A673 (cell line): ENCODE measurements around the gene AGAP1. TPM values are rescaled to one million over a fixed set of nuclear protein-coding genes. Genes with fewer than 3 reads are reported as not detected.

ENCODE experiments used
- BruUV-seq: library from RNA; stranded (reverse); fragments of 400-500 nt; replicated peaks from 2 replicates; lab custom pipeline; 2021; lab: Mats Ljungman, UMichigan
- CTCF ChIA-PET: fragments of 300-600 bp; sonication (Branson Sonifier 250); formaldehyde crosslinking; loops from one replicate; lab custom pipeline; 2022; ENCODE audit warnings: antibody characterized with exemption; lab: Charles Lee
- POLR2A ChIA-PET: fragments of 300-600 bp; sonication (Branson Sonifier 250); formaldehyde crosslinking; loops from one replicate; lab custom pipeline; 2022; ENCODE audit warnings: antibody characterized with exemption; ENCODE audit not compliant: low non-redundant PET; lab: Charles Lee
- DNase-seq: peaks from one replicate; pipeline ENCODE4 v3.0.0-alpha.2; 2015; ENCODE audit warnings: low spot score
- H3K27ac ChIP-seq: fragments of 200-600 bp; sonication (generic); 2 replicates; pipeline ENCODE4 v1.5.1; 2016; ENCODE audit warnings: mixed run types, low read depth, mild to moderate bottlenecking, mixed read lengths, antibody characterized with exemption, low read length; ENCODE audit not compliant: poor library complexity, severe bottlenecking
- H3K27me3 ChIP-seq: fragments of 200-600 bp; sonication (generic); replicated peaks from 2 replicates; pipeline ENCODE4 v1.6.1; 2017; ENCODE audit warnings: mixed run types, low read depth, mild to moderate bottlenecking, mixed read lengths, antibody characterized with exemption, low read length; ENCODE audit not compliant: insufficient read depth, poor library complexity
- H3K36me3 ChIP-seq: fragments of 200-600 bp; sonication (generic); 2 replicates; pipeline ENCODE4 v1.6.1; 2016; ENCODE audit warnings: mixed run types, mild to moderate bottlenecking, mixed read lengths, antibody characterized with exemption, low read length; ENCODE audit not compliant: insufficient read depth, poor library complexity, severe bottlenecking
- H3K4me1 ChIP-seq: fragments of 200-600 bp; sonication (generic); 2 replicates; pipeline ENCODE4 v1.6.1; 2017; ENCODE audit warnings: mixed run types, mild to moderate bottlenecking, mixed read lengths, antibody characterized with exemption, low read length; ENCODE audit not compliant: insufficient read depth, poor library complexity, severe bottlenecking
- H3K4me3 ChIP-seq: fragments of 200-600 bp; sonication (generic); 2 replicates; pipeline ENCODE4 v1.5.1; 2016; ENCODE audit warnings: low read depth, mixed run types, mild to moderate bottlenecking, mixed read lengths, low read length; ENCODE audit not compliant: poor library complexity, severe bottlenecking
- H3K9me3 ChIP-seq: fragments of 200-600 bp; sonication (generic); 2 replicates; pipeline ENCODE4 v1.6.1; 2016; ENCODE audit warnings: mixed run types, low read depth, mild to moderate bottlenecking, mixed read lengths, antibody characterized with exemption, low read length; ENCODE audit not compliant: poor library complexity, severe bottlenecking
- CTCF ChIP-seq: fragments of 300-800, 200-600 bp; sonication (generic); conservative IDR thresholded peaks from 2 replicates; pipeline ENCODE4 v1.5.1; 2017; ENCODE audit warnings: low read depth, mild to moderate bottlenecking, antibody characterized with exemption, low read length, moderate library complexity, mixed read lengths
- EZH2 ChIP-seq: fragments of 200-600 bp; sonication (generic); IDR thresholded peaks from 2 replicates; pipeline ENCODE4 v1.6.1; 2017; ENCODE audit warnings: borderline replicate concordance, low read depth, mild to moderate bottlenecking, mixed read lengths, antibody characterized with exemption, low read length; ENCODE audit not compliant: poor library complexity, severe bottlenecking
- intact Hi-C: fragments of 100-400 bp; cut with micrococcal nuclease; formaldehyde crosslinking; loops from one replicate; pipeline ENCODE4 v1.10.0; 2022; ENCODE audit not compliant: unreplicated experiment
- total RNA-seq: library from RNA; stranded (reverse); gene quantifications from 2 replicates; pipeline ENCODE4 v1.2.3, GENCODE V29; 2021

Gene AGAP1
- total RNA-seq, 1 experiment from 2014 or later, result 25.3 TPM

GRCh38 chr2:235564884-235565530 is 71.2 kb downstream of the AGAP1 start:
- TF ChIP-seq EZH2 (no peak), CTCF (no peak)
- no TSS peak for BruUV-seq
- H3K27me3 ChIP-seq, result no peaks in the 10 kb centered on the region
- no peak for DNase-seq
- peaks cover 38% of the 10 kb centered on the region for H3K4me1 ChIP-seq
- no peak overlapping the region for H3K4me3 ChIP-seq
- ChIA-PET POLR2A (no interaction called here), CTCF (no interaction called here)
- intact Hi-C loops, result no loop called here
- no peak overlapping the region for H3K27ac ChIP-seq
- H3K9me3 ChIP-seq, result peaks cover 8% of the 10 kb centered on the region
- no peaks in the 10 kb centered on the region for H3K36me3 ChIP-seq

- intact Hi-C loops, result no loop called here
- no TSS peak for BruUV-seq
- Histone ChIP-seq H3K9me3 (peaks cover 8% of the 10 kb centered on the region), H3K27me3 (no peaks in the 10 kb centered on the region), H3K27ac (no peak overlapping the region), H3K4me3 (no peak overlapping the region), H3K36me3 (no peaks in the 10 kb centered on the region), H3K4me1 (peaks cover 30% of the 10 kb centered on the region)
- TF ChIP-seq EZH2, result no peak
- no peak for TF ChIP-seq CTCF
- ChIA-PET POLR2A (no interaction called here), CTCF (no interaction called here)
- DNase-seq, result no peak
These were observed 72.6 kb downstream of the AGAP1 start for GRCh38 chr2:235566415-235566814.

DNA sequence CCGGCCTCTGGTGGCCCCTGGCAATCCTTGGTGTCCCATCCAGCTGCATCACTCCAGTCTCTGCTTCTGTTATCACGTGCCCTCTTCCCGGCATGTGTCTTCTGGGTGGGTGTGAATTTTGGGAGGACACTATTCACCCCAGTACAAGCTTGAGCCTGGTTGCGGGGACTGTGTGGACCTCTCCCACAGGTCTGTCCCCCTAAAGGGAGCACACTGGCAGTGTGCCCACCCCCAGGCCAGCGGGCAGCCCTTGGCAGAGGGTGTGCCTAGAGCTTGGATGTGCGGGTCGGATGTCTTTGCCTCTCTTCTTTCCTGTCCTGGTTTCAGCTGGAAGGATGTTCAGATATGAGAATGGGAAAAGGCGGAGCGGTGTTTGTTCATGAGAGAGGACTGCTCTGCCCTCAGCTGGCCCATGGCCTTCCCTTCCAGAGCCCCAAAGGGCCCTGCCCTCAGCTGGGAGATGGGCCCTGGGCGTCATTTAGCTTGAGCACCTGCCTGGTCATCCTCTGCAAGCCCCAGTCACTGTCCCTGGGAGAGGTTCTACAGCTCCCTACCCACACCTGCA is 73.2 kb downstream of the AGAP1 start:
- Histone ChIP-seq H3K27ac (no peak overlapping the region), H3K36me3 (no peaks in the 10 kb centered on the region), H3K4me1 (peaks cover 24% of the 10 kb centered on the region), H3K4me3 (no peak overlapping the region), H3K27me3 (no peaks in the 10 kb centered on the region), H3K9me3 (peaks cover 8% of the 10 kb centered on the region)
- ChIA-PET CTCF (no interaction called here), POLR2A (no interaction called here)
- intact Hi-C loops, result no loop called here
- no peak for DNase-seq
- no TSS peak for BruUV-seq
- TF ChIP-seq EZH2 (no peak), CTCF (no peak)
